ENCODE measurements around the gene ABTB2.

GRCh38 chr11:34381775-34382174 is 24.0 kb upstream of the ABTB2 start:
- TF ChIP-seq EZH2 (IDR thresholded peaks at IDR 0.05; ENCODE audit: borderline replicate concordance, low read depth, low read length, severe bottlenecking) (no peak), CTCF (IDR thresholded peaks at IDR 0.05; ENCODE audit: borderline replicate concordance, extremely low read depth, low read length, poor library complexity, severe bottlenecking) (no peak)

All from DND-41 (cell line).